ENCODE results near the gene NAT8.
"Not testable (repeated sequence)": the region's sequence is repeated elsewhere in the genome, so short reads cannot be mapped to it uniquely, and the experiment has no call there.

The NAT8 gene

DNA sequence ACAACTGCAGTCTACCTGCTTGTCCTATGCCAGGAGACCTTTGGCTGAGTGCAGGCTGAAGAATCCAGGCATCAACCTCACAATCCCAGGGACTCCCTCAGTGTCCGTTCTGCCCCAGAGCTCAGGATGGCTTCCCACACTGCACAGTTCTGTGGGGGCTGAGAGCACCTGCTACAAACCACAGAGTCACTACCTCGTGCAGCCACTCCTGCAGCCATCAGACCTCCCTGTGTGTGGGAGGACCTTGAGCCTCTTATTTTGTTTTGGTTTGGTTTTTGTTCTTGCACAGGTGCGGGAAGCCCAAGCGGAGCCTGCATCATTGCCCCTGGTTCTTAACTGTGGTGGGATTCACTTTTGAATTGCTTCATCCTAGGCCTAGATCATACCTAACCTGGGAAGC is 31.0 kb downstream of the NAT8 start:
- H3F3A ChIP-seq (ENCODE audit: control insufficient read depth, insufficient read depth) = no peaks in the 10 kb centered on the region
- no peaks in the 10 kb centered on the region for H4K20me1 ChIP-seq (ENCODE audit: control insufficient read depth, insufficient read depth, low read depth, low read length)
- no peaks in the 10 kb centered on the region for H3K9me2 ChIP-seq (replicated peaks; ENCODE audit: control insufficient read depth, low read length)
- TF ChIP-seq EZH2phosphoT487 (IDR thresholded peaks at IDR 0.05; ENCODE audit: borderline replicate concordance, low read length) = no peak
- TF ChIP-seq, protein P1, sequence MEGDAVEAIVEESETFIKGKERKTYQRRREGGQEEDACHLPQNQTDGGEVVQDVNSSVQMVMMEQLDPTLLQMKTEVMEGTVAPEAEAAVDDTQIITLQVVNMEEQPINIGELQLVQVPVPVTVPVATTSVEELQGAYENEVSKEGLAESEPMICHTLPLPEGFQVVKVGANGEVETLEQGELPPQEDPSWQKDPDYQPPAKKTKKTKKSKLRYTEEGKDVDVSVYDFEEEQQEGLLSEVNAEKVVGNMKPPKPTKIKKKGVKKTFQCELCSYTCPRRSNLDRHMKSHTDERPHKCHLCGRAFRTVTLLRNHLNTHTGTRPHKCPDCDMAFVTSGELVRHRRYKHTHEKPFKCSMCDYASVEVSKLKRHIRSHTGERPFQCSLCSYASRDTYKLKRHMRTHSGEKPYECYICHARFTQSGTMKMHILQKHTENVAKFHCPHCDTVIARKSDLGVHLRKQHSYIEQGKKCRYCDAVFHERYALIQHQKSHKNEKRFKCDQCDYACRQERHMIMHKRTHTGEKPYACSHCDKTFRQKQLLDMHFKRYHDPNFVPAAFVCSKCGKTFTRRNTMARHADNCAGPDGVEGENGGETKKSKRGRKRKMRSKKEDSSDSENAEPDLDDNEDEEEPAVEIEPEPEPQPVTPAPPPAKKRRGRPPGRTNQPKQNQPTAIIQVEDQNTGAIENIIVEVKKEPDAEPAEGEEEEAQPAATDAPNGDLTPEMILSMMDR (IDR thresholded peaks at IDR 0.05; ENCODE audit: low read depth, low read length, poor library complexity, severe bottlenecking) = no peak
- H3K27ac ChIP-seq (ENCODE audit: low read depth, low read length) = no peak overlapping the region
- H3K79me2 ChIP-seq (ENCODE audit: control insufficient read depth, low read length) = no peaks in the 10 kb centered on the region
- H3K27me3 ChIP-seq (ENCODE audit: control insufficient read depth, low read length) = no peaks in the 10 kb centered on the region
- H3K9me3 ChIP-seq (ENCODE audit: control insufficient read depth, insufficient read depth, low read length) = no peaks in the 10 kb centered on the region
- H3K4me2 ChIP-seq (ENCODE audit: low read length) = no peak overlapping the region
- H3K4me3 ChIP-seq (ENCODE audit: low read length) = no peak overlapping the region
- no peaks in the 10 kb centered on the region for H3K36me3 ChIP-seq (ENCODE audit: control insufficient read depth, low read length)
- no peaks in the 10 kb centered on the region for H3K4me1 ChIP-seq (ENCODE audit: control insufficient read depth, low read length)

DNA sequence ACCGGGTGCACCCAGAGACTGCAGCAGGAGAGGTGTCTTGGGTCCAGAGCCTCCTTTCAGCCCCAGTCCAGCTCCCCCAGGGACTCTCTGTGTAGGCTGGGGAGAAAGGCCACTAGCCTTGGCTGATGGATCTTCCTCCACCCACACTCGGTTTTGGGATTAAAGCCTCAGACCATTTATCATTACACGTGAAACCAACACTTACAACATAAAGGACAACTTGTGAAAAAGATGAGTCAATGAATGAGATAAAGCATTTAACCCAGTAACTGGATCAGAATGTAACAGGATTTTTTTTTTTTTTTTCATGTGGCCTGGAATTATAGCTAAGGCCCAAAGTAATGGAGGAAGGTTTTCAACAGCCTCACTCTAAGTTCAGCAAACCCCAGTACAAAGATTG is 32.1 kb downstream of the NAT8 start:
- TF ChIP-seq EZH2phosphoT487 (IDR thresholded peaks at IDR 0.05; ENCODE audit: borderline replicate concordance, low read length) = no peak
- TF ChIP-seq, protein P1 (IDR thresholded peaks at IDR 0.05; ENCODE audit: low read depth, low read length, poor library complexity, severe bottlenecking) = no peak
- no peaks in the 10 kb centered on the region for H3K9me3 ChIP-seq (ENCODE audit: control insufficient read depth, insufficient read depth, low read length)
- no peaks in the 10 kb centered on the region for H3K27me3 ChIP-seq (ENCODE audit: control insufficient read depth, low read length)
- no peaks in the 10 kb centered on the region for H3K36me3 ChIP-seq (ENCODE audit: control insufficient read depth, low read length)
- H4K20me1 ChIP-seq (ENCODE audit: control insufficient read depth, insufficient read depth, low read depth, low read length) = no peaks in the 10 kb centered on the region
- H3K27ac ChIP-seq (ENCODE audit: low read depth, low read length) = no peak overlapping the region
- no peak overlapping the region for H3K4me3 ChIP-seq (ENCODE audit: low read length)
- no peaks in the 10 kb centered on the region for H3K9me2 ChIP-seq (replicated peaks; ENCODE audit: control insufficient read depth, low read length)
- no peak overlapping the region for H3K4me2 ChIP-seq (ENCODE audit: low read length)
- no peaks in the 10 kb centered on the region for H3K79me2 ChIP-seq (ENCODE audit: control insufficient read depth, low read length)
- H3F3A ChIP-seq (ENCODE audit: control insufficient read depth, insufficient read depth) = no peaks in the 10 kb centered on the region
- no peaks in the 10 kb centered on the region for H3K4me1 ChIP-seq (ENCODE audit: control insufficient read depth, low read length)

DNA sequence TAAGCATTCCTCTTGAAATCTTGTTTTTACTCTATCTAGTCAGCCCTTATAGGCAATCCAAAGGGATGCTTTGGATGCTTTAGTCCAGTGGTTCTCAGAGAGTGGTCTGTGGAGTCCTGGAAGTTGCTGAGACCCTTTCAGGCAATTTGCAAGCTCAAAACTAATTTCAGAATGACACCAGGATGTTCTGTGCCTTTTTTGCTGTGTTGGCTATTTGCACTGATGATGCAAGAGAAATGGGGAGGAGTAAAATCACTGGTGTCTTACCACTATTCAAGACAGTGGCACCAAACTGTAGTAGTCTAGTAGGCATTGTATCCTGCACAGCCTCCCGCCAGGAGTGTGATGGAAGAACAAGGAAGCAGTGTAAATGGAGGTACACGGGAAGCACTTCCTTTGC is 37.6 kb downstream of the NAT8 start:
- not testable (repeated sequence) for H3K27ac ChIP-seq (ENCODE audit: low read depth, low read length); H3K27me3 ChIP-seq (ENCODE audit: control insufficient read depth, low read length); H3K36me3 ChIP-seq (ENCODE audit: control insufficient read depth, low read length)

DNA sequence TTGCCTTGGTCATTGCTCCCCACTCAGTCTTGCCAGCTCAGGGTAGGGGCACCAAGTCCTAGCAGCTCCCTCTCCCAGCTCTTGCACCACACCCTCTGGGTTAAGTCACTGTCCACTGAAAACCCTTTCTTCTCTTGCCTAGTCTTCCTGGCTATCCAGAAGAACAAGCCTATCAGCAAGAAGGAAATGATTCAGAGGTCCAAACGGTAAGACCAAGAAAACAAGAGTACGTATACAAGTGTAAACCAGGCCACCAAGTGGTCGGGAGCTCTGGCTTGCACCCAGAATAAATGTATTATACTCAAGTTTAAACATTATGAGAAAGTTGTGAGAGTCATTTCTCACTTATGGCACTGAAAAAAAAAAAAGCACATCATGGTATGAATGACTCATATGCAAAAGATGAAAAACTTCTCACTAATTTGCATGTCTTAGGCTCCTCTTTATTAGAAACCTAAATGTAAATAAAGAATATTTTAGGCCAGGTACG is 39.1 kb downstream of the NAT8 start:
- not testable (repeated sequence) for H3K36me3 ChIP-seq (ENCODE audit: control insufficient read depth, low read length); H3K4me1 ChIP-seq (ENCODE audit: control insufficient read depth, low read length); H3K4me2 ChIP-seq (ENCODE audit: low read length); H3K9me3 ChIP-seq (ENCODE audit: control insufficient read depth, insufficient read depth, low read length); H3K27ac ChIP-seq (ENCODE audit: low read depth, low read length); H3K79me2 ChIP-seq (ENCODE audit: control insufficient read depth, low read length); H3F3A ChIP-seq (ENCODE audit: control insufficient read depth, insufficient read depth); H4K20me1 ChIP-seq (ENCODE audit: control insufficient read depth, insufficient read depth, low read depth, low read length); H3K27me3 ChIP-seq (ENCODE audit: control insufficient read depth, low read length); H3K9me2 ChIP-seq (replicated peaks; ENCODE audit: control insufficient read depth, low read length); H3K4me3 ChIP-seq (ENCODE audit: low read length)

More for the DNA sequence above, 37.6 kb downstream of the NAT8 start:
- not testable (repeated sequence) for H3K4me1 ChIP-seq (ENCODE audit: control insufficient read depth, low read length); H3K4me2 ChIP-seq (ENCODE audit: low read length); H3F3A ChIP-seq (ENCODE audit: control insufficient read depth, insufficient read depth); H3K79me2 ChIP-seq (ENCODE audit: control insufficient read depth, low read length); H4K20me1 ChIP-seq (ENCODE audit: control insufficient read depth, insufficient read depth, low read depth, low read length); H3K4me3 ChIP-seq (ENCODE audit: low read length); H3K9me2 ChIP-seq (replicated peaks; ENCODE audit: control insufficient read depth, low read length); H3K9me3 ChIP-seq (ENCODE audit: control insufficient read depth, insufficient read depth, low read length)
